ENCODE data around the gene PROS1. TPM values are rescaled to one million over a fixed set of nuclear protein-coding genes. Genes with fewer than 3 reads are reported as not detected.

Gene PROS1
- total and polyA plus RNA-seq, 2 of the 4 experiments (the other 2 are of a cell fraction): 1.6 to 2.8 TPM

GRCh38 chr3:94009608-94010007, 35.9 kb upstream of the PROS1 start:
- CTCF ChIA-PET: no interaction called here
- Histone ChIP-seq H4K5ac (ENCODE audit: low read depth, low read length) (no peak overlapping the region), H3K23ac (ENCODE audit: low read depth, low read length) (no peak overlapping the region), H3K9me3 (ENCODE audit: control insufficient read depth, insufficient read depth, low read length) (no peaks in the 10 kb centered on the region), H4K8ac (ENCODE audit: low read depth in 2 of 2, low read length in 2 of 2) (no peak overlapping the region), H2BK20ac (ENCODE audit: low read depth, low read length) (no peak overlapping the region), H3K56ac (ENCODE audit: extremely low read depth, insufficient read depth, low read length) (no peak overlapping the region), H3K27ac (ENCODE audit: insufficient read depth, low read length) (no peak overlapping the region), H3K79me1 (ENCODE audit: low read depth in 1 of 2, low read length in 2 of 2) (no peaks in the 10 kb centered on the region), H3K4me2 (ENCODE audit: low read depth, low read length) (no peak overlapping the region), H3K4me1 (ENCODE audit: control insufficient read depth, insufficient read depth, low read length) (peaks cover 4% of the 10 kb centered on the region; the same call in 1 of the 2 replicates), H2AK9ac (replicated peaks; ENCODE audit: low read depth, low read length, poor library complexity) (no peak overlapping the region), H2BK15ac (ENCODE audit: low read depth, low read length) (no peak overlapping the region), H3K9ac (ENCODE audit: low read depth, low read length) (no peak overlapping the region), H3K18ac (ENCODE audit: low read depth, low read length) (no peak overlapping the region), H3K14ac (replicated peaks; ENCODE audit: low read depth, low read length) (no peak overlapping the region), H3K36me3 (ENCODE audit: control insufficient read depth, insufficient read depth, low read length) (no peaks in the 10 kb centered on the region), H4K20me1 (ENCODE audit: insufficient read depth, low read length) (no peaks in the 10 kb centered on the region), H3K9me1 (ENCODE audit: insufficient read depth, low read length) (no peaks in the 10 kb centered on the region), H2AFZ (replicated peaks; ENCODE audit: low read length, poor library complexity) (no peak overlapping the region), H4K91ac (ENCODE audit: insufficient read depth, low read depth, low read length) (no peak overlapping the region), H3K27me3 (ENCODE audit: control insufficient read depth, insufficient read depth, low read length) (no peaks in the 10 kb centered on the region), H2AK5ac (ENCODE audit: low read depth, low read length) (no peak overlapping the region), H3K4me3 (ENCODE audit: insufficient read depth, low read depth, low read length) (no peak overlapping the region), H2BK5ac (ENCODE audit: low read depth, low read length, poor library complexity, severe bottlenecking) (no peak overlapping the region), H2BK120ac (ENCODE audit: low read depth, low read length) (no peak overlapping the region), H3K4ac (ENCODE audit: low read depth, low read length) (no peak overlapping the region)
- no TSS peak for BruUV-seq (replicated peaks)
- DNase-seq (no peak), ATAC-seq (ENCODE audit: low read depth) (no peak)
- in situ Hi-C loops (cut with MboI; ENCODE audit: low sequenced_read_pairs) (loop anchor here (5.0 kb wide), 1 partner anchor 58 kb away; no protein-coding TSS in a partner anchor), intact Hi-C loops (cut with micrococcal nuclease) (no loop called here), dilution Hi-C loops (cut with HindIII; ENCODE audit: low sequenced_read_pairs, unreplicated experiment) (no loop called here)
- POLR2A ChIA-PET (ENCODE audit: unreplicated experiment): no interaction called here
- no peak for TF ChIP-seq RCOR1 (IDR thresholded peaks at IDR 0.05; ENCODE audit: insufficient replicate concordance, low read length)
- no peak for TF ChIP-seq ELK1 (IDR thresholded peaks at IDR 0.05; ENCODE audit: borderline replicate concordance, low read depth, low read length)
- TF ChIP-seq CEBPB (IDR thresholded peaks at IDR 0.05; ENCODE audit: low read depth, low read length): no peak
- no peak for TF ChIP-seq MXI1 (IDR thresholded peaks at IDR 0.05; ENCODE audit: borderline replicate concordance, low read depth, low read length)
- no CpG with 5 or more reads among the region's 2 CpGs for WGBS, 2 experiments (ENCODE audit: extremely low coverage in 2 of 2, insufficient read length in 1 of 2)

Data from IMR-90 (cell line).